K562 (cell line): ENCODE results near the gene ELP1. TPM values are rescaled to one million over a fixed set of nuclear protein-coding genes. Genes with fewer than 3 reads are reported as not detected.

Experiments used
- DMBX1 ChIP-seq: fragments of 250-450 bp; sonication (Bioruptor Pico); IDR thresholded peaks from 2 replicates; pipeline ENCODE4 v1.8.0; 2022; ENCODE audit warnings: inconsistent platforms, mild to moderate bottlenecking, moderate library complexity, borderline replicate concordance
- FUS ChIP-seq: fragments of 200-400 bp; formaldehyde crosslinking; optimal IDR thresholded peaks from 2 replicates; pipeline ENCODE3; 2017; ENCODE audit warnings: low read depth, low read length
- HLTF ChIP-seq: fragments of 450-650 bp; IDR thresholded peaks from 2 replicates; pipeline ENCODE4 v1.6.1; 2016
- MNT ChIP-seq, 2 experiments: fragments of 450-650 bp; conservative IDR thresholded peaks; 2 replicates each; pipeline ENCODE4 v1.6.1; 2017; ENCODE audit warnings: mild to moderate bottlenecking in 2 of 2, moderate library complexity in 2 of 2
- NR2C2 ChIP-seq, 2 experiments: fragments of 200-800 bp in 1 of 2; sonication (Bioruptor generic) in 1 of 2; sonication (generic) in 1 of 2; formaldehyde crosslinking in 1 of 2; IDR thresholded peaks; 2 replicates each; pipeline versions ENCODE4 v1.6.1 to v1.8.0; 2016 to 2022; ENCODE audit warnings: mild to moderate bottlenecking in 1 of 2, missing compliant biosample characterization in 1 of 2, missing genetic modification characterization in 1 of 2, missing genetic modification reagents in 1 of 2
- NRF1 ChIP-seq, 2 experiments: fragments of 450-650 bp; IDR thresholded peaks in 1 of 2; conservative IDR thresholded peaks in 1 of 2; 2 replicates each; pipeline ENCODE4 v1.6.1; 2014; ENCODE audit warnings: mild to moderate bottlenecking in 2 of 2
- PHF8 ChIP-seq: fragments of 200-600 bp; sonication (generic); IDR thresholded peaks from 2 replicates; pipeline ENCODE4 v1.6.1; 2012; ENCODE audit warnings: mixed run types, mild to moderate bottlenecking, inconsistent platforms, low read length, moderate library complexity, borderline replicate concordance
- POLR2AphosphoS5 ChIP-seq: IDR thresholded peaks from 2 replicates; pipeline ENCODE4 v1.6.1; 2011; ENCODE audit warnings: mild to moderate bottlenecking, low read depth, low read length, moderate library complexity; ENCODE audit not compliant: control insufficient read depth, insufficient read depth
- POU5F1 ChIP-seq: fragments of 150-350 bp; IDR thresholded peaks from 2 replicates; pipeline ENCODE4 v1.6.1; 2014; ENCODE audit warnings: borderline replicate concordance, low read length, low read depth, mild to moderate bottlenecking; ENCODE audit not compliant: partially characterized antibody
- RB1 ChIP-seq: fragments of 450-650 bp; IDR thresholded peaks from 2 replicates; pipeline ENCODE4 v1.6.1; 2017; ENCODE audit warnings: low read depth, mild to moderate bottlenecking
- SMAD3 ChIP-seq: fragments of 450-650 bp; formaldehyde crosslinking; conservative IDR thresholded peaks from 2 replicates; pipeline ENCODE4 v1.4.0; 2020; ENCODE audit warnings: mild to moderate bottlenecking
- SMARCC2 ChIP-seq: fragments of 450-650 bp; IDR thresholded peaks from 2 replicates; pipeline ENCODE4 v1.6.1; 2017; ENCODE audit warnings: antibody characterized with exemption, moderate library complexity, mild to moderate bottlenecking, low read depth
- SNAPC5 ChIP-seq: fragments of 250-450 bp; sonication (Bioruptor Pico); IDR thresholded peaks from 2 replicates; pipeline ENCODE4 v1.8.0; 2021; ENCODE audit warnings: moderate library complexity, mild to moderate bottlenecking, inconsistent platforms
- SNIP1 ChIP-seq: fragments of 450-650 bp; IDR thresholded peaks from 2 replicates; pipeline ENCODE4 v1.7.1; 2017; ENCODE audit warnings: low read depth, mild to moderate bottlenecking
- STAG1 ChIP-seq: sonication (generic); formaldehyde crosslinking; IDR thresholded peaks from 2 replicates; pipeline ENCODE4 v1.5.0; 2020; ENCODE audit warnings: missing genetic modification reagents, borderline replicate concordance
- TEAD1 ChIP-seq, 2 experiments: fragments of 450-650 bp in 1 of 2; sonication (generic) in 1 of 2; formaldehyde crosslinking; IDR thresholded peaks; 2 replicates each; pipeline versions ENCODE4 v1.4.0 to v1.8.0; 2020 to 2022; ENCODE audit warnings: mild to moderate bottlenecking in 2 of 2, missing genetic modification reagents in 1 of 2
- TRIM28 ChIP-seq: fragments of 450-650 bp; IDR thresholded peaks from 2 replicates; pipeline ENCODE4 v1.6.1; 2017
- ZNF717 ChIP-seq: fragments of 250-450 bp; sonication (Bioruptor Pico); IDR thresholded peaks from 2 replicates; pipeline ENCODE4 v1.5.0; 2021
- ZNF766 ChIP-seq: fragments of 200-800 bp; sonication (Bioruptor generic); conservative IDR thresholded peaks from 2 replicates; pipeline ENCODE4 v1.6.1; 2016; ENCODE audit warnings: missing genetic modification characterization, missing compliant biosample characterization
- polyA plus RNA-seq, 8 experiments: library from polyadenylated mRNA; depleted of rRNA in 4 of 8; stranded (reverse) in 5 of 8; unstranded in 3 of 8; fragments of >200 nt; fragmentation: Nextera tagmentation in 2 of 8; fragmentation: Illumina TruSeq in 1 of 8; extraction: Ambion mirVana in 2 of 8; extraction: Trizol in 1 of 8; gene quantifications; 2 replicates each; pipeline versions ENCODE4 v1.2.1 to v1.2.3, GENCODE V29; 2011 to 2014; ENCODE audit warnings: inconsistent platforms in 1 of 8, missing spikeins in 1 of 8
- total RNA-seq, 7 experiments: library from RNA; depleted of rRNA in 6 of 7; stranded (reverse); fragments of >200 nt in 6 of 7; fragmentation: Illumina TruSeq in 2 of 7; extraction: Trizol in 2 of 7; gene quantifications; 2 replicates each; pipeline versions ENCODE4 v1.2.1 to v1.2.3, GENCODE V29; 2011 to 2021; ENCODE audit warnings: low replicate concordance in 1 of 7
- TF ChIP-seq, protein P1 (sequence below): sonication (generic); formaldehyde crosslinking; IDR thresholded peaks from 2 replicates; pipeline ENCODE4 v1.9.0; 2022; ENCODE audit warnings: mild to moderate bottlenecking, missing genetic modification reagents
- TF ChIP-seq, protein P2 (sequence below): fragments of 450-650 bp; IDR thresholded peaks from 2 replicates; pipeline ENCODE4 v1.7.0; 2016; ENCODE audit warnings: borderline replicate concordance
- TF ChIP-seq, protein P3 (sequence below): sonication (generic); formaldehyde crosslinking; IDR thresholded peaks from 2 replicates; pipeline ENCODE4 v1.8.1; 2022; ENCODE audit warnings: missing genetic modification reagents

Gene ELP1
- total and polyA plus RNA-seq, 9 of the 15 experiments (the other 6 are each of a cell fraction or from before 2014, with no cell fraction given) = 17.0 to 48.6 (median 39.7) TPM

- TF ChIP-seq RB1 (no peak), MNT (conservative IDR thresholded peaks at IDR 0.05) (peak; percentile 57 to 86; a peak in 3 of 4 replicates), FUS (no peak), SNIP1 (no peak), POU5F1 (no peak), TEAD1 (CRISPR knock-in tag; IDR thresholded peaks at IDR 0.05) (0 out of 4 replicates have a peak, but pooled peaks of 1 of the 2 experiments have one; percentile 12), PHF8 (peak; percentile 61; the same call in 1 of the 2 replicates), ZNF766 (CRISPR knock-in tag) (no peak), SNAPC5 (no peak), NR2C2 (CRISPR knock-in tag; IDR thresholded peaks at IDR 0.05) (no peak), NR2C2 (tag; IDR thresholded peaks at IDR 0.05) (peak; percentile 90; the same call in 1 of the 2 replicates), TRIM28 (no peak), ZNF717 (CRISPR knock-in tag) (no peak), DMBX1 (CRISPR knock-in tag) (no peak), NRF1 (conservative IDR thresholded peaks at IDR 0.05 in 1 of 2, IDR thresholded peaks at IDR 0.05 in 1 of 2) (peak; percentile 91 to 92), SMARCC2 (no peak), SMAD3 (CRISPR knock-in tag) (no peak), POLR2AphosphoS5 (no peak), STAG1 (CRISPR knock-in tag) (no peak), HLTF (no peak)
- TF ChIP-seq, protein P1, sequence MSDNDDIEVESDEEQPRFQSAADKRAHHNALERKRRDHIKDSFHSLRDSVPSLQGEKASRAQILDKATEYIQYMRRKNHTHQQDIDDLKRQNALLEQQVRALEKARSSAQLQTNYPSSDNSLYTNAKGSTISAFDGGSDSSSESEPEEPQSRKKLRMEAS (CRISPR knock-in tag) = no peak; the same call in 1 of the 2 replicates
- TF ChIP-seq, protein P2, sequence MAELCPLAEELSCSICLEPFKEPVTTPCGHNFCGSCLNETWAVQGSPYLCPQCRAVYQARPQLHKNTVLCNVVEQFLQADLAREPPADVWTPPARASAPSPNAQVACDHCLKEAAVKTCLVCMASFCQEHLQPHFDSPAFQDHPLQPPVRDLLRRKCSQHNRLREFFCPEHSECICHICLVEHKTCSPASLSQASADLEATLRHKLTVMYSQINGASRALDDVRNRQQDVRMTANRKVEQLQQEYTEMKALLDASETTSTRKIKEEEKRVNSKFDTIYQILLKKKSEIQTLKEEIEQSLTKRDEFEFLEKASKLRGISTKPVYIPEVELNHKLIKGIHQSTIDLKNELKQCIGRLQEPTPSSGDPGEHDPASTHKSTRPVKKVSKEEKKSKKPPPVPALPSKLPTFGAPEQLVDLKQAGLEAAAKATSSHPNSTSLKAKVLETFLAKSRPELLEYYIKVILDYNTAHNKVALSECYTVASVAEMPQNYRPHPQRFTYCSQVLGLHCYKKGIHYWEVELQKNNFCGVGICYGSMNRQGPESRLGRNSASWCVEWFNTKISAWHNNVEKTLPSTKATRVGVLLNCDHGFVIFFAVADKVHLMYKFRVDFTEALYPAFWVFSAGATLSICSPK = no peak
- TF ChIP-seq, protein P3, sequence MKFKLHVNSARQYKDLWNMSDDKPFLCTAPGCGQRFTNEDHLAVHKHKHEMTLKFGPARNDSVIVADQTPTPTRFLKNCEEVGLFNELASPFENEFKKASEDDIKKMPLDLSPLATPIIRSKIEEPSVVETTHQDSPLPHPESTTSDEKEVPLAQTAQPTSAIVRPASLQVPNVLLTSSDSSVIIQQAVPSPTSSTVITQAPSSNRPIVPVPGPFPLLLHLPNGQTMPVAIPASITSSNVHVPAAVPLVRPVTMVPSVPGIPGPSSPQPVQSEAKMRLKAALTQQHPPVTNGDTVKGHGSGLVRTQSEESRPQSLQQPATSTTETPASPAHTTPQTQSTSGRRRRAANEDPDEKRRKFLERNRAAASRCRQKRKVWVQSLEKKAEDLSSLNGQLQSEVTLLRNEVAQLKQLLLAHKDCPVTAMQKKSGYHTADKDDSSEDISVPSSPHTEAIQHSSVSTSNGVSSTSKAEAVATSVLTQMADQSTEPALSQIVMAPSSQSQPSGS (CRISPR knock-in tag) = no peak
Observed at GRCh38 chr9:108934323-108934893, 484 bp upstream of the ELP1 start, which contains the start of gene ABITRAM (continued).
